ENCODE results near the gene SMTNL2. TPM values are rescaled to one million over a fixed set of nuclear protein-coding genes. Genes with fewer than 3 reads are reported as not detected.

SMTNL2 gene
- total RNA-seq, 2 experiments from 2014 or later: not detected

- Mint-ChIP-seq H3K27me3 (no peaks in the 10 kb centered on the region), H3K9me3 (no peaks in the 10 kb centered on the region), H3K36me3 (ENCODE audit: low read depth) (peaks cover 71% of the 10 kb centered on the region), H3K27ac (no peak overlapping the region), H3K4me1 (ENCODE audit: low read depth) (no peaks in the 10 kb centered on the region), H3K4me3 (no peak overlapping the region)
- H3K27me3 ChIP-seq (ENCODE audit: control insufficient read depth in 1 of 2, insufficient read depth in 2 of 2, low read length in 2 of 2): no peaks in the 10 kb centered on the region
- ATAC-seq (ENCODE audit: poor library complexity) (no peak), DNase-seq (no peak)
- no peak overlapping the region for H3K4me3 ChIP-seq (ENCODE audit: low read length)
- no peak overlapping the region for H3K27ac ChIP-seq (ENCODE audit: low read depth in 1 of 2, low read length in 2 of 2)
- H3K36me3 ChIP-seq (ENCODE audit: insufficient read depth, low read length): peaks cover 91% of the 10 kb centered on the region
- intact Hi-C loops (cut with DNase I, micrococcal nuclease): no loop called here
- H3K4me1 ChIP-seq (ENCODE audit: insufficient read depth, low read length): no peaks in the 10 kb centered on the region
- POLR2A ChIA-PET: no interaction called here
- CTCF ChIA-PET: no interaction called here
- peaks cover 0 to 4% of the 10 kb centered on the region in 2 experiments for H3K9me3 ChIP-seq (ENCODE audit: control insufficient read depth in 1 of 2, insufficient read depth in 1 of 2, low read length in 2 of 2)
- TF ChIP-seq CTCF (IDR thresholded peaks at IDR 0.05): no peak
Observed at GRCh38 chr17:4544135-4544950, 40.0 kb upstream of the SMTNL2 start.

- no peak overlapping the region for H3K27ac Mint-ChIP-seq
- no peaks in the 10 kb centered on the region for H3K27me3 Mint-ChIP-seq
- Histone ChIP-seq H3K4me3 (ENCODE audit: low read length) (no peak overlapping the region), H3K36me3 (ENCODE audit: insufficient read depth, low read length) (peaks cover 90% of the 10 kb centered on the region), H3K4me1 (ENCODE audit: insufficient read depth, low read length) (no peaks in the 10 kb centered on the region), H3K27me3 (ENCODE audit: control insufficient read depth in 1 of 2, insufficient read depth in 2 of 2, low read length in 2 of 2) (no peaks in the 10 kb centered on the region), H3K27ac (ENCODE audit: low read depth in 1 of 2, low read length in 2 of 2) (no peak overlapping the region), H3K9me3 (ENCODE audit: control insufficient read depth in 1 of 2, insufficient read depth in 1 of 2, low read length in 2 of 2) (peaks cover 0 to 4% of the 10 kb centered on the region in 2 experiments)
- DNase-seq (no peak), ATAC-seq (ENCODE audit: poor library complexity) (no peak)
- POLR2A ChIA-PET: no interaction called here
- intact Hi-C loops (cut with DNase I, micrococcal nuclease): no loop called here
- no peaks in the 10 kb centered on the region for H3K4me1 Mint-ChIP-seq (ENCODE audit: low read depth)
- H3K36me3 Mint-ChIP-seq (ENCODE audit: low read depth): peaks cover 70% of the 10 kb centered on the region
- H3K4me3 Mint-ChIP-seq: no peak overlapping the region
- CTCF ChIA-PET: no interaction called here
- no peaks in the 10 kb centered on the region for H3K9me3 Mint-ChIP-seq
- no peak for TF ChIP-seq CTCF (IDR thresholded peaks at IDR 0.05)
Observed at GRCh38 chr17:4544951-4545216, 39.4 kb upstream of the SMTNL2 start.

- Mint-ChIP-seq H3K4me3 (no peak overlapping the region), H3K27ac (no peak overlapping the region), H3K9me3 (no peaks in the 10 kb centered on the region), H3K27me3 (no peaks in the 10 kb centered on the region), H3K36me3 (ENCODE audit: low read depth) (peaks cover 73% of the 10 kb centered on the region), H3K4me1 (ENCODE audit: low read depth) (no peaks in the 10 kb centered on the region)
- intact Hi-C loops (cut with DNase I, micrococcal nuclease): no loop called here
- ChIA-PET POLR2A (no interaction called here), CTCF (no interaction called here)
- Histone ChIP-seq H3K4me1 (ENCODE audit: insufficient read depth, low read length) (peaks cover under 1% of the 10 kb centered on the region), H3K4me3 (ENCODE audit: low read length) (no peak overlapping the region), H3K36me3 (ENCODE audit: insufficient read depth, low read length) (peaks cover 91% of the 10 kb centered on the region), H3K9me3 (ENCODE audit: control insufficient read depth in 1 of 2, insufficient read depth in 1 of 2, low read length in 2 of 2) (peaks cover 0 to 4% of the 10 kb centered on the region in 2 experiments), H3K27me3 (ENCODE audit: control insufficient read depth in 1 of 2, insufficient read depth in 2 of 2, low read length in 2 of 2) (no peaks in the 10 kb centered on the region), H3K27ac (ENCODE audit: low read depth in 1 of 2, low read length in 2 of 2) (no peak overlapping the region)
- DNase-seq: no peak
- ATAC-seq (ENCODE audit: poor library complexity): no peak
- no peak for TF ChIP-seq CTCF (IDR thresholded peaks at IDR 0.05)
Observed at GRCh38 chr17:4545217-4545951, 38.9 kb upstream of the SMTNL2 start.
